ENCODE data around the gene MS4A6A. TPM values are rescaled to one million over a fixed set of nuclear protein-coding genes. Genes with fewer than 3 reads are reported as not detected.
"Not testable (repeated sequence)": the region's sequence is repeated elsewhere in the genome, so short reads cannot be mapped to it uniquely, and the experiment has no call there.

Gene MS4A6A
- total RNA-seq, 4 donors from 2014 or later, result 4.1 to 22.2 (median 15.0) TPM

DNA sequence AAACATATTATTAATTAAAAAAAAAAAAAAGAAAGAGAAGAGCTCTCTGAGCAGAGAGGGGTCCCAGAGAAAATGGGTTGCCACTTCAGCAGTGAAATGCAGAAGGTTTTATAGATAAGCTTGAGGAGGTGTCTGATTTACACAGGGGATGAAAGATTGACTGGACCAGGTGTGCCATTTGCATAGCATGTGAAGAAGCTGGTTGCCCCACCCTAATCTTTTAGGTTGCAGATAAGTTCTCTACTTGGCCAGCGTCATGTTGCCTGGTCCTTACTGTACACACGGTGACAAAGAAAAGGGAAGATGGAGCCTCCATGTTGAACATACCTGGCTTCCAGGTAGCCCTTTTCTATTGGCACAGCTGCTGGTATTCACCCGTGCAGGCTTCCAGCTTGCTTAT lies 53.0 kb downstream of the MS4A6A start:
- WGBS, 2 donors, result 68 to 73% methylated on average over 3 of the region's 3 CpGs
- intact Hi-C loops (cut with DNase I; ENCODE audit: low total_unique reads), result no loop called here

GRCh38 chr11:60128866-60129265 lies 54.0 kb downstream of the MS4A6A start:
- WGBS, 2 donors, result 83 to 92% methylated on average over 4 of the region's 4 CpGs
- DNase-seq (ENCODE audit: low spot score in 2 of 2); H3K4me3 ChIP-seq (ENCODE audit: low read depth, poor library complexity, severe bottlenecking); intact Hi-C loops (cut with DNase I; ENCODE audit: low total_unique reads): not testable (repeated sequence)

More for the DNA sequence above, 53.0 kb downstream of the MS4A6A start:
- no peak for DNase-seq (ENCODE audit: low spot score in 2 of 2)
- H3K4me3 ChIP-seq (ENCODE audit: low read depth, poor library complexity, severe bottlenecking), result no peak overlapping the region
- TF ChIP-seq POLR2A (IDR thresholded peaks at IDR 0.05), result no peak
- TF ChIP-seq, protein P1, sequence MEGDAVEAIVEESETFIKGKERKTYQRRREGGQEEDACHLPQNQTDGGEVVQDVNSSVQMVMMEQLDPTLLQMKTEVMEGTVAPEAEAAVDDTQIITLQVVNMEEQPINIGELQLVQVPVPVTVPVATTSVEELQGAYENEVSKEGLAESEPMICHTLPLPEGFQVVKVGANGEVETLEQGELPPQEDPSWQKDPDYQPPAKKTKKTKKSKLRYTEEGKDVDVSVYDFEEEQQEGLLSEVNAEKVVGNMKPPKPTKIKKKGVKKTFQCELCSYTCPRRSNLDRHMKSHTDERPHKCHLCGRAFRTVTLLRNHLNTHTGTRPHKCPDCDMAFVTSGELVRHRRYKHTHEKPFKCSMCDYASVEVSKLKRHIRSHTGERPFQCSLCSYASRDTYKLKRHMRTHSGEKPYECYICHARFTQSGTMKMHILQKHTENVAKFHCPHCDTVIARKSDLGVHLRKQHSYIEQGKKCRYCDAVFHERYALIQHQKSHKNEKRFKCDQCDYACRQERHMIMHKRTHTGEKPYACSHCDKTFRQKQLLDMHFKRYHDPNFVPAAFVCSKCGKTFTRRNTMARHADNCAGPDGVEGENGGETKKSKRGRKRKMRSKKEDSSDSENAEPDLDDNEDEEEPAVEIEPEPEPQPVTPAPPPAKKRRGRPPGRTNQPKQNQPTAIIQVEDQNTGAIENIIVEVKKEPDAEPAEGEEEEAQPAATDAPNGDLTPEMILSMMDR (IDR thresholded peaks at IDR 0.05), result no peak

GRCh38 chr11:60128376-60128775 lies 54.5 kb downstream of the MS4A6A start:
- no peak overlapping the region for H3K4me3 ChIP-seq (ENCODE audit: low read depth, poor library complexity, severe bottlenecking)
- 77 to 86% methylated on average over 2 of the region's 2 CpGs for WGBS, 2 donors
- intact Hi-C loops (cut with DNase I; ENCODE audit: low total_unique reads), result no loop called here
- DNase-seq (ENCODE audit: low spot score in 2 of 2), result no peak
- no peak for TF ChIP-seq POLR2A (IDR thresholded peaks at IDR 0.05)
- TF ChIP-seq, protein P1 (IDR thresholded peaks at IDR 0.05), result no peak

DNA sequence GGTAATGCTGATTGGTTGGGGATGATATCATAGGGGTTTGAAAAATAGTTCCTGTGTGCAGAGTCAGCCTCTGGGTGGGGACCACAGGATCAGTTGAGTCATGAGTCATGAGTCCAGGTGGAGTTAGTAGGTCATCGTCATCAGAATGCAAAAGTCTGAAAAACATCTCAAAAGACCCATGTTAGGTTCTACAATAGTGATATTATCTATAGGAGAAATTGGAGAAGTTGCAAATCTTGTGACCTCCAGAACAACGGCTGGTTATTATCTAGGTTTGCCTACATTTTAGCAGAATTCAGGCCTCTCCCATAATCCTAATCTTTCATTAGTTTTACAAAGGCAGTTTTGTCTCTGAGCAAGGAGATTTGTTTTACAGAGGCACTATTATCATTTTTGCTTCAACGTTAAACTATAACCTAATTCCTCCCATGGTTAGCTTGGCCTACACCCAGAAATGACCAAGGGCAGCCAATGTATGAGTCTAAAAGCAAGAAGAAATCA lies 55.5 kb downstream of the MS4A6A start:
- no peak overlapping the region for H3K4me3 ChIP-seq (ENCODE audit: low read depth, poor library complexity, severe bottlenecking)
- 70 to 74% methylated on average over 3 of the region's 3 CpGs for WGBS, 2 donors
- intact Hi-C loops (cut with DNase I; ENCODE audit: low total_unique reads), result no loop called here
- no peak for DNase-seq (ENCODE audit: low spot score in 2 of 2)
- TF ChIP-seq, protein P1 (IDR thresholded peaks at IDR 0.05), result no peak
- no peak for TF ChIP-seq POLR2A (IDR thresholded peaks at IDR 0.05)

- TF ChIP-seq, protein P1 (IDR thresholded peaks at IDR 0.05), result no peak
- TF ChIP-seq POLR2A (IDR thresholded peaks at IDR 0.05), result no peak
- DNase-seq (ENCODE audit: low spot score in 2 of 2), result no peak
- H3K4me3 ChIP-seq (ENCODE audit: low read depth, poor library complexity, severe bottlenecking), result no peak overlapping the region
- intact Hi-C loops (cut with DNase I; ENCODE audit: low total_unique reads), result no loop called here
Observed at GRCh38 chr11:60125956-60126585, 56.8 kb downstream of the MS4A6A start.

- WGBS, 2 donors, result 64 to 66% methylated on average over 11 of the region's 11 CpGs
- intact Hi-C loops (cut with DNase I; ENCODE audit: low total_unique reads), result no loop called here
- DNase-seq (ENCODE audit: low spot score in 2 of 2), result no peak
- no peak overlapping the region for H3K4me3 ChIP-seq (ENCODE audit: low read depth, poor library complexity, severe bottlenecking)
- no peak for TF ChIP-seq POLR2A (IDR thresholded peaks at IDR 0.05)
- TF ChIP-seq, protein P1 (IDR thresholded peaks at IDR 0.05), result no peak
Observed at GRCh38 chr11:60124802-60125432, 58.0 kb downstream of the MS4A6A start.

Small RNA genes within 50 kb of the gene (microRNA-seq; reads per million reads assigned to microRNA genes)
- gene MIR6503 (ENCODE audit: borderline number of aligned reads in 1 of 2, borderline replicate concordance in 2 of 2), result 2.0 to 2.8 reads per million in 2 donors

Other genes with a start within 250 kb of the MS4A6A start
- gene OOSP1, start 244.7 kb downstream of the MS4A6A start, total RNA-seq, result not detected
- not detected for gene OOSP4A, start 219.1 kb downstream of the MS4A6A start, total RNA-seq
- not detected for gene OOSP4B, start 165.9 kb downstream of the MS4A6A start, total RNA-seq
- not detected for gene OOSP2, start 142.7 kb downstream of the MS4A6A start, total RNA-seq
- not detected for gene MS4A3, start 126.4 kb downstream of the MS4A6A start, total RNA-seq
- gene MS4A2, start 94.4 kb downstream of the MS4A6A start, total RNA-seq, result 1 to 10 TPM in 1 of 4 donors, under 1 TPM in 3; 0.13 to 1.8 (median 0.32) TPM
- 1 to 10 TPM in 3 of 4 donors, under 1 TPM in 1; 0.25 to 1.6 (median 1.4) TPM for gene MS4A4E, start 60.1 kb upstream of the MS4A6A start, total RNA-seq
- gene MS4A4A, start 97.6 kb upstream of the MS4A6A start, total RNA-seq, result 1 to 10 TPM; 3.0 to 9.5 (median 6.2) TPM
- gene MS4A6E, start 144.2 kb upstream of the MS4A6A start, total RNA-seq, result not detected
- gene MS4A7, start 195.4 kb upstream of the MS4A6A start, total RNA-seq, result 1 to 10 TPM; 2.4 to 5.7 (median 2.8) TPM
- gene MS4A14, start 213.4 kb upstream of the MS4A6A start, total RNA-seq, result 1 to 10 TPM in 1 of 4 donors, under 1 TPM in 2, not detected in 1; 0.10 to 1.2 (median 0.38) TPM
- gene MS4A5, start 246.5 kb upstream of the MS4A6A start, total RNA-seq, result not detected